NCI-H774 (cell line): ENCODE measurements around the gene B3GALT2.
"Not testable (repeated sequence)": the region's sequence is repeated elsewhere in the genome, so short reads cannot be mapped to it uniquely, and the experiment has no call there.

ENCODE experiments used
- DNase-seq: peaks from one replicate; lab custom pipeline; 2025; lab: John Stamatoyannopoulos, UW

B3GALT2 gene

GRCh38 chr1:193185901-193186731 lies at the start of gene B3GALT2:
TSS of gene B3GALT2 (minus strand) at chr1:193186613. CDS start at chr1:193181562, 5,051 bp downstream.
- peak; percentile 72 for DNase-seq

- DNase-seq: no peak
Observed at GRCh38 chr1:193234530-193234929, 48.1 kb upstream of the B3GALT2 start.

- DNase-seq: not testable (repeated sequence)
Observed at GRCh38 chr1:193231146-193231545, 44.7 kb upstream of the B3GALT2 start.

GRCh38 chr1:193229136-193229535 lies 42.7 kb upstream of the B3GALT2 start:
- no peak for DNase-seq

- no peak for DNase-seq
Observed at GRCh38 chr1:193222056-193222615, 35.7 kb upstream of the B3GALT2 start.

GRCh38 chr1:193221651-193222050 lies 35.2 kb upstream of the B3GALT2 start:
- DNase-seq: no peak

- DNase-seq: no peak
Observed at GRCh38 chr1:193219391-193219790, 33.0 kb upstream of the B3GALT2 start.

- no peak for DNase-seq
Observed at GRCh38 chr1:193216920-193217319, 30.5 kb upstream of the B3GALT2 start.

GRCh38 chr1:193213998-193214397 lies 27.6 kb upstream of the B3GALT2 start:
- DNase-seq: no peak

GRCh38 chr1:193212637-193213036 lies 26.2 kb upstream of the B3GALT2 start:
- DNase-seq: no peak

GRCh38 chr1:193211539-193211938 lies 25.1 kb upstream of the B3GALT2 start:
- no peak for DNase-seq

GRCh38 chr1:193210996-193211395 lies 24.6 kb upstream of the B3GALT2 start:
- DNase-seq: no peak

- no peak for DNase-seq
Observed at GRCh38 chr1:193201021-193201420, 14.6 kb upstream of the B3GALT2 start.

- DNase-seq: no peak
Observed at GRCh38 chr1:193199940-193200339, 13.5 kb upstream of the B3GALT2 start.

GRCh38 chr1:193192586-193192985 lies 6.2 kb upstream of the B3GALT2 start:
- no peak for DNase-seq

- DNase-seq: no peak
Observed at GRCh38 chr1:193190096-193190744, 3.8 kb upstream of the B3GALT2 start.

- no peak for DNase-seq
Observed at GRCh38 chr1:193189442-193190095, 3.2 kb upstream of the B3GALT2 start.

- DNase-seq: not testable (repeated sequence)
Observed at GRCh38 chr1:193188915-193189314, 2.5 kb upstream of the B3GALT2 start.

- DNase-seq: no peak
Observed at GRCh38 chr1:193187114-193187513, 701 bp upstream of the B3GALT2 start.

- no peak for DNase-seq
Observed at GRCh38 chr1:193185211-193185610, 1.2 kb downstream of the B3GALT2 start.

- no peak for DNase-seq
Observed at GRCh38 chr1:193184776-193185175, 1.6 kb downstream of the B3GALT2 start.

GRCh38 chr1:193183019-193183627 lies 3.3 kb downstream of the B3GALT2 start:
- DNase-seq: peak; percentile 66
